Measurements from ENCODE around the gene RTN4RL2. TPM values are rescaled to one million over a fixed set of nuclear protein-coding genes. Genes with fewer than 3 reads are reported as not detected.
A peak's percentile ranks its signal among the peaks of the same experiment; 100 is the strongest.

Gene RTN4RL2
- total RNA-seq, 1 experiment from 2014 or later: 0.90 TPM

DNA sequence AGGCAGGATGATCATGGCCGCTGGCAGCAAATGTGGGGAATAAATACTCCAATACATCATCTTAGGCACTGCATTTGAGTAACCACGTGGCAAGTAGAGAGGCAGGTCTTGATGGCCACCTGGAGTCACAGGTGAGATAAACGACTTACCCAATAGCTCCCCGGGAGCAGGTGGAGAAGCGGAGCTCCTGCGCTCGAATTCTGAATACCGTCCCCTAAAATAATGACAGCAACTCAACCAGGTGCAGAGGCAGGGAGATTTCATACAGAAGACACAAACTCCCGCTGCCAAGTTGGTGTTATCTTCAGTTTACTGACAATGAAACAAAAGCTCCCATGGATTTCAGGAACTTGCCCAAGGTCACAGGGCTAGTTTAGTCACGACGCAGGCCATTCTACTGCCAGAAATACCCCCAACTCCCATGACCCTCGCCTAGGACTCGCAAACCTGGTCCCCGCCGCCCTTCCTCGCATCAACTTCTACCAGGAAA is 33.8 kb upstream of the RTN4RL2 start:
- Histone ChIP-seq H3K4me3 (ENCODE audit: low read depth in 2 of 2, low read length in 2 of 2) (peak overlapping the region; percentile 37 to 48), H3K27ac (ENCODE audit: low read length) (no peak overlapping the region), H3K4me1 (ENCODE audit: control insufficient read depth, insufficient read depth, low read length) (peaks cover 8% of the 10 kb centered on the region), H3K27me3 (ENCODE audit: control insufficient read depth, insufficient read depth, low read length) (0 out of 2 replicates have a peak, but pooled peaks cover 6% of the 10 kb centered on the region), H3K36me3 (ENCODE audit: control insufficient read depth, insufficient read depth, low read length) (no peaks in the 10 kb centered on the region), H3K9me3 (ENCODE audit: control insufficient read depth, insufficient read depth, low read depth, low read length) (no peaks in the 10 kb centered on the region)
- ATAC-seq: no peak
- intact Hi-C loops (cut with micrococcal nuclease; ENCODE audit: unreplicated experiment): no loop called here
- no TSS peak for BruUV-seq (replicated peaks)
- TF ChIP-seq SIN3A (IDR thresholded peaks at IDR 0.05; ENCODE audit: borderline replicate concordance, insufficient read depth, low read depth, low read length) (no peak), POLR2AphosphoS5 (IDR thresholded peaks at IDR 0.05; ENCODE audit: low read depth, low read length) (no peak), TCF7L2 (IDR thresholded peaks at IDR 0.05; ENCODE audit: low read depth, low read length) (no peak)
- TF ChIP-seq, protein P1, sequence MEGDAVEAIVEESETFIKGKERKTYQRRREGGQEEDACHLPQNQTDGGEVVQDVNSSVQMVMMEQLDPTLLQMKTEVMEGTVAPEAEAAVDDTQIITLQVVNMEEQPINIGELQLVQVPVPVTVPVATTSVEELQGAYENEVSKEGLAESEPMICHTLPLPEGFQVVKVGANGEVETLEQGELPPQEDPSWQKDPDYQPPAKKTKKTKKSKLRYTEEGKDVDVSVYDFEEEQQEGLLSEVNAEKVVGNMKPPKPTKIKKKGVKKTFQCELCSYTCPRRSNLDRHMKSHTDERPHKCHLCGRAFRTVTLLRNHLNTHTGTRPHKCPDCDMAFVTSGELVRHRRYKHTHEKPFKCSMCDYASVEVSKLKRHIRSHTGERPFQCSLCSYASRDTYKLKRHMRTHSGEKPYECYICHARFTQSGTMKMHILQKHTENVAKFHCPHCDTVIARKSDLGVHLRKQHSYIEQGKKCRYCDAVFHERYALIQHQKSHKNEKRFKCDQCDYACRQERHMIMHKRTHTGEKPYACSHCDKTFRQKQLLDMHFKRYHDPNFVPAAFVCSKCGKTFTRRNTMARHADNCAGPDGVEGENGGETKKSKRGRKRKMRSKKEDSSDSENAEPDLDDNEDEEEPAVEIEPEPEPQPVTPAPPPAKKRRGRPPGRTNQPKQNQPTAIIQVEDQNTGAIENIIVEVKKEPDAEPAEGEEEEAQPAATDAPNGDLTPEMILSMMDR (IDR thresholded peaks at IDR 0.05): no peak
- TF ChIP-seq, protein P2, sequence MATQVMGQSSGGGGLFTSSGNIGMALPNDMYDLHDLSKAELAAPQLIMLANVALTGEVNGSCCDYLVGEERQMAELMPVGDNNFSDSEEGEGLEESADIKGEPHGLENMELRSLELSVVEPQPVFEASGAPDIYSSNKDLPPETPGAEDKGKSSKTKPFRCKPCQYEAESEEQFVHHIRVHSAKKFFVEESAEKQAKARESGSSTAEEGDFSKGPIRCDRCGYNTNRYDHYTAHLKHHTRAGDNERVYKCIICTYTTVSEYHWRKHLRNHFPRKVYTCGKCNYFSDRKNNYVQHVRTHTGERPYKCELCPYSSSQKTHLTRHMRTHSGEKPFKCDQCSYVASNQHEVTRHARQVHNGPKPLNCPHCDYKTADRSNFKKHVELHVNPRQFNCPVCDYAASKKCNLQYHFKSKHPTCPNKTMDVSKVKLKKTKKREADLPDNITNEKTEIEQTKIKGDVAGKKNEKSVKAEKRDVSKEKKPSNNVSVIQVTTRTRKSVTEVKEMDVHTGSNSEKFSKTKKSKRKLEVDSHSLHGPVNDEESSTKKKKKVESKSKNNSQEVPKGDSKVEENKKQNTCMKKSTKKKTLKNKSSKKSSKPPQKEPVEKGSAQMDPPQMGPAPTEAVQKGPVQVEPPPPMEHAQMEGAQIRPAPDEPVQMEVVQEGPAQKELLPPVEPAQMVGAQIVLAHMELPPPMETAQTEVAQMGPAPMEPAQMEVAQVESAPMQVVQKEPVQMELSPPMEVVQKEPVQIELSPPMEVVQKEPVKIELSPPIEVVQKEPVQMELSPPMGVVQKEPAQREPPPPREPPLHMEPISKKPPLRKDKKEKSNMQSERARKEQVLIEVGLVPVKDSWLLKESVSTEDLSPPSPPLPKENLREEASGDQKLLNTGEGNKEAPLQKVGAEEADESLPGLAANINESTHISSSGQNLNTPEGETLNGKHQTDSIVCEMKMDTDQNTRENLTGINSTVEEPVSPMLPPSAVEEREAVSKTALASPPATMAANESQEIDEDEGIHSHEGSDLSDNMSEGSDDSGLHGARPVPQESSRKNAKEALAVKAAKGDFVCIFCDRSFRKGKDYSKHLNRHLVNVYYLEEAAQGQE (IDR thresholded peaks at IDR 0.05; ENCODE audit: insufficient read depth in 1 of 2, low read depth in 2 of 2, low read length in 1 of 2): no peak
- ChIA-PET POLR2A (no interaction called here), CTCF (no interaction called here)
- no peak for DNase-seq (ENCODE audit: low read depth, low spot score)
- in situ Hi-C loops (cut with HindIII; ENCODE audit: low pct_unique_long_range_greater_than_20kb, low sequenced_read_pairs): no loop called here

DNA sequence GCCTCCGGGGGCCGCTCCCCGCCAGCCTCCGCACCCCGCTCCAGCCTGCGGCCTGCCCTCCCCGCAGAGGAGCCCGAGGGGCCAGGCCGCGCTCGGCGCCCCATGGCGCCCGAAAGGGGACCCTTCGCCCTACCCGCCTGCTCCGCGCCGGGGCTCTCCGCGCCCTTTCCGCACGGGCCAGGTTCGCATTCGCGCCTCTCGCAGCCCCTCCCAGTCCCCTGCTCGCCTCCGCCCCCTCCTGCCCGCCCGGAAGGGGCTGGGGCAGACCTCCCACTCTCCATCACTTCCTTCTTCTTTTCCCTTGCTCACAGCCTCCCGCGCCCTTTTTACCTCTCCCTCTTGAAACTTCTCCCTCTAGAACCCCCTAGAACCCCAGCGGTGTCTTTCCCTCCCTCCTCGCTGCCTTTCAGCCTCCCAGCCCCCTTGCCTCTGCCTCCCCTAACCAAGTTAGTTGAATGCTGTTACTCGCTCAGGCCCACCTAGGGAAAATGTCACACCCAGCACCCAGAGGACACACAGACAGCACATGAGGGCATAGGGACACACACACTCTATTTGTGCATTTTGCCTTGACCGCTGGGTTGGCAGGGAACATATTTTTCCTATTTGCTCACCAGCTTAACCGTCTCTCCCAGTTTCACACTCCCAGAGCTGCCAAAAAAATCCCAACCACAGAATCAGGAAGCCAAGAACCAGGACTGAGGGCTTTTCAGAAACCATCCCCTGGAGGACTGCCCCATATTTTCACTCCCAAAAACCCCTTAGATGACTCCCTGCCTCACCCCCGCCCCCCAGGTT is 33.2 kb upstream of the RTN4RL2 start, which contains the start of gene SLC43A3:
SLC43A3 (minus strand) TSS at position 193 of the 798 bp plus-strand sequence. CDS start 949 bp downstream, outside the sequence.
- no peak for DNase-seq (ENCODE audit: low read depth, low spot score)
- Histone ChIP-seq H3K9me3 (ENCODE audit: control insufficient read depth, insufficient read depth, low read depth, low read length) (no peaks in the 10 kb centered on the region), H3K27me3 (ENCODE audit: control insufficient read depth, insufficient read depth, low read length) (0 out of 2 replicates have a peak, but pooled peaks cover 6% of the 10 kb centered on the region), H3K4me1 (ENCODE audit: control insufficient read depth, insufficient read depth, low read length) (peaks cover 8% of the 10 kb centered on the region), H3K4me3 (ENCODE audit: low read depth in 2 of 2, low read length in 2 of 2) (peak within 1 kb of the TSS; percentile 37 to 48), H3K36me3 (ENCODE audit: control insufficient read depth, insufficient read depth, low read length) (no peaks in the 10 kb centered on the region), H3K27ac (ENCODE audit: low read length) (peak within 1 kb of the TSS; percentile 73; the same call in 1 of the 2 replicates)
- ChIA-PET POLR2A (no interaction called here), CTCF (no interaction called here)
- in situ Hi-C loops (cut with HindIII; ENCODE audit: low pct_unique_long_range_greater_than_20kb, low sequenced_read_pairs) (no loop called here), intact Hi-C loops (cut with micrococcal nuclease; ENCODE audit: unreplicated experiment) (no loop called here)
- TF ChIP-seq POLR2AphosphoS5 (IDR thresholded peaks at IDR 0.05; ENCODE audit: low read depth, low read length): no peak
- TF ChIP-seq, protein P2 (IDR thresholded peaks at IDR 0.05; ENCODE audit: insufficient read depth in 1 of 2, low read depth in 2 of 2, low read length in 1 of 2): no peak
- TF ChIP-seq, protein P1 (IDR thresholded peaks at IDR 0.05): no peak
- TF ChIP-seq TCF7L2 (IDR thresholded peaks at IDR 0.05; ENCODE audit: low read depth, low read length): no peak
- no peak for TF ChIP-seq SIN3A (IDR thresholded peaks at IDR 0.05; ENCODE audit: borderline replicate concordance, insufficient read depth, low read depth, low read length)
- no TSS peak for BruUV-seq (replicated peaks)
- ATAC-seq: peak; percentile 83
